ENCODE measurements around the gene MOB3B. TPM values are rescaled to one million over a fixed set of nuclear protein-coding genes. Genes with fewer than 3 reads are reported as not detected.

Gene MOB3B
- total and polyA plus RNA-seq, 2 donors (not counting 1 experiment from before 2014, with no cell fraction given): under 0.01 to 0.15 TPM

GRCh38 chr9:27336126-27336525 lies 193.5 kb downstream of the MOB3B start:
- no peak overlapping the region for H3K4me3 ChIP-seq (replicated peaks in 1 of 4; ENCODE audit: control extremely low read depth in 1 of 4, insufficient read depth in 1 of 4, low read depth in 3 of 4, low read length in 4 of 4)
- H3K36me3 ChIP-seq (ENCODE audit: control insufficient read depth, insufficient read depth, low read length): no peaks in the 10 kb centered on the region
- no peaks in the 10 kb centered on the region for H4K20me1 ChIP-seq (ENCODE audit: control insufficient read depth, extremely low read depth, insufficient read depth, low read length)
- H3K4me1 ChIP-seq (ENCODE audit: control insufficient read depth, extremely low read depth, insufficient read depth, low read length): no peaks in the 10 kb centered on the region
- H3K79me2 ChIP-seq (ENCODE audit: control insufficient read depth, insufficient read depth, low read length): no peaks in the 10 kb centered on the region
- no peak overlapping the region for H3K4me2 ChIP-seq (ENCODE audit: extremely low read depth, insufficient read depth, low read length)
- H3K9ac ChIP-seq (ENCODE audit: insufficient read depth, low read length): no peak overlapping the region
- TF ChIP-seq EZH2 (IDR thresholded peaks at IDR 0.05; ENCODE audit: low read length, missing control alignments): no peak
- TF ChIP-seq CTCF (conservative IDR thresholded peaks at IDR 0.05 in 1 of 2, IDR thresholded peaks at IDR 0.05 in 1 of 2; ENCODE audit: low read depth in 1 of 2, low read length in 2 of 2): no peak
- H3K27me3 ChIP-seq (ENCODE audit: control insufficient read depth, insufficient read depth, low read length): peaks cover 2% of the 10 kb centered on the region
- no peak for DNase-seq (ENCODE audit: low read depth in 2 of 2)
- no peaks in the 10 kb centered on the region for H3K9me3 ChIP-seq (ENCODE audit: control insufficient read depth, insufficient read depth, low read depth, low read length)
- no peak overlapping the region for H3K27ac ChIP-seq (ENCODE audit: insufficient read depth, low read length)
- H2AFZ ChIP-seq (ENCODE audit: low read length): no peak overlapping the region

GRCh38 chr9:27335075-27335474 lies 194.5 kb downstream of the MOB3B start:
- Histone ChIP-seq H3K4me2 (ENCODE audit: extremely low read depth, insufficient read depth, low read length) (no peak overlapping the region), H3K4me3 (replicated peaks in 1 of 4; ENCODE audit: control extremely low read depth in 1 of 4, insufficient read depth in 1 of 4, low read depth in 3 of 4, low read length in 4 of 4) (no peak overlapping the region), H3K4me1 (ENCODE audit: control insufficient read depth, extremely low read depth, insufficient read depth, low read length) (no peaks in the 10 kb centered on the region), H3K9ac (ENCODE audit: insufficient read depth, low read length) (no peak overlapping the region), H3K36me3 (ENCODE audit: control insufficient read depth, insufficient read depth, low read length) (no peaks in the 10 kb centered on the region), H3K79me2 (ENCODE audit: control insufficient read depth, insufficient read depth, low read length) (no peaks in the 10 kb centered on the region), H4K20me1 (ENCODE audit: control insufficient read depth, extremely low read depth, insufficient read depth, low read length) (no peaks in the 10 kb centered on the region), H3K9me3 (ENCODE audit: control insufficient read depth, insufficient read depth, low read depth, low read length) (no peaks in the 10 kb centered on the region), H3K27me3 (ENCODE audit: control insufficient read depth, insufficient read depth, low read length) (peaks cover 2% of the 10 kb centered on the region), H2AFZ (ENCODE audit: low read length) (no peak overlapping the region), H3K27ac (ENCODE audit: insufficient read depth, low read length) (no peak overlapping the region)
- DNase-seq (ENCODE audit: low read depth in 2 of 2): no peak
- no peak for TF ChIP-seq CTCF (conservative IDR thresholded peaks at IDR 0.05 in 1 of 2, IDR thresholded peaks at IDR 0.05 in 1 of 2; ENCODE audit: low read depth in 1 of 2, low read length in 2 of 2)
- no peak for TF ChIP-seq EZH2 (IDR thresholded peaks at IDR 0.05; ENCODE audit: low read length, missing control alignments)

GRCh38 chr9:27333241-27334052 lies 196.2 kb downstream of the MOB3B start:
- Histone ChIP-seq H3K9me3 (ENCODE audit: control insufficient read depth, insufficient read depth, low read depth, low read length) (no peaks in the 10 kb centered on the region), H3K27ac (ENCODE audit: insufficient read depth, low read length) (no peak overlapping the region), H3K36me3 (ENCODE audit: control insufficient read depth, insufficient read depth, low read length) (no peaks in the 10 kb centered on the region), H3K4me2 (ENCODE audit: extremely low read depth, insufficient read depth, low read length) (no peak overlapping the region), H3K27me3 (ENCODE audit: control insufficient read depth, insufficient read depth, low read length) (no peaks in the 10 kb centered on the region), H3K4me1 (ENCODE audit: control insufficient read depth, extremely low read depth, insufficient read depth, low read length) (no peaks in the 10 kb centered on the region), H3K9ac (ENCODE audit: insufficient read depth, low read length) (no peak overlapping the region), H3K4me3 (replicated peaks in 1 of 4; ENCODE audit: control extremely low read depth in 1 of 4, insufficient read depth in 1 of 4, low read depth in 3 of 4, low read length in 4 of 4) (no peak overlapping the region), H2AFZ (ENCODE audit: low read length) (no peak overlapping the region), H4K20me1 (ENCODE audit: control insufficient read depth, extremely low read depth, insufficient read depth, low read length) (no peaks in the 10 kb centered on the region), H3K79me2 (ENCODE audit: control insufficient read depth, insufficient read depth, low read length) (no peaks in the 10 kb centered on the region)
- TF ChIP-seq CTCF (conservative IDR thresholded peaks at IDR 0.05 in 1 of 2, IDR thresholded peaks at IDR 0.05 in 1 of 2; ENCODE audit: low read depth in 1 of 2, low read length in 2 of 2) (peak; percentile 85 to 88), EZH2 (IDR thresholded peaks at IDR 0.05; ENCODE audit: low read length, missing control alignments) (no peak)
- DNase-seq (ENCODE audit: low read depth in 2 of 2): peak; percentile 57 to 83
